Lower leg skin (tissue), 4 donors: ENCODE results near the gene SRMS. TPM values are rescaled to one million over a fixed set of nuclear protein-coding genes. Genes with fewer than 3 reads are reported as not detected.

Source experiments
- DNase-seq, 2 donors: peaks; one replicate each; pipeline ENCODE4 v3.0.0-alpha.2; 2019; ENCODE audit warnings: low spot score in 2 of 2
- H3K4me3 ChIP-seq: fragments of 200-600 bp; sonication (generic); 2 replicates; pipeline ENCODE4 v1.5.1; 2017; ENCODE audit warnings: mild to moderate bottlenecking, low read depth; ENCODE audit not compliant: poor library complexity, severe bottlenecking
- CTCF ChIP-seq, 3 donors: fragments of 450-650 bp; IDR thresholded peaks; one replicate each; pipeline ENCODE4 v1.5.1; 2016; ENCODE audit warnings: antibody characterized with exemption in 3 of 3, mild to moderate bottlenecking in 3 of 3, moderate library complexity in 2 of 3
- POLR2A ChIP-seq, 2 donors: fragments of 450-650 bp; IDR thresholded peaks; one replicate each; pipeline ENCODE4 v1.6.1; 2016 to 2017; ENCODE audit warnings: antibody characterized with exemption in 2 of 2, mild to moderate bottlenecking in 1 of 2, moderate library complexity in 1 of 2
- WGBS, 2 donors: methylation state at CpG; one replicate each; pipeline ENCODE4 v1.1.5; 2018; 5-methylcytosine and 5-hydroxymethylcytosine counted together
- intact Hi-C: fragments of 100-400 bp; cut with DNase I; formaldehyde crosslinking; loops from one replicate; pipeline ENCODE4 v1.15.0; 2023; ENCODE audit warnings: low total_unique reads
- total RNA-seq, 4 donors: library from RNA; depleted of rRNA; stranded (reverse); fragments of >200 nt; gene quantifications; one replicate each; pipeline ENCODE4 v1.1.0, GENCODE V29; 2016

The SRMS gene
- total RNA-seq, 4 donors from 2014 or later: 0.16 to 0.59 (median 0.37) TPM; not detected in 1

- WGBS, 2 donors: 57 to 58% methylated on average over 3 of the region's 3 CpGs
- no peak overlapping the region for H3K4me3 ChIP-seq
- intact Hi-C loops: no loop called here
- no peak for DNase-seq
- no peak for TF ChIP-seq CTCF (IDR thresholded peaks at IDR 0.05)
These were observed 22.4 kb downstream of the SRMS start for GRCh38 chr20:63525185-63525584.

GRCh38 chr20:63522981-63523611, 24.5 kb downstream of the SRMS start:
- 84 to 90% methylated on average over 7 to 10 of the region's 11 CpGs for WGBS, 2 donors
- no peak overlapping the region for H3K4me3 ChIP-seq
- no peak for DNase-seq
- TF ChIP-seq CTCF (IDR thresholded peaks at IDR 0.05) (no peak), POLR2A (IDR thresholded peaks at IDR 0.05) (no peak)
- intact Hi-C loops: no loop called here

GRCh38 chr20:63522091-63522868, 25.3 kb downstream of the SRMS start:
- intact Hi-C loops: no loop called here
- DNase-seq: no peak
- 77 to 93% methylated on average over 3 to 8 of the region's 13 CpGs for WGBS, 2 donors
- no peak overlapping the region for H3K4me3 ChIP-seq
- TF ChIP-seq POLR2A (IDR thresholded peaks at IDR 0.05): no peak
- no peak for TF ChIP-seq CTCF (IDR thresholded peaks at IDR 0.05)

- intact Hi-C loops: no loop called here
- DNase-seq: no peak
- H3K4me3 ChIP-seq: peak overlapping the region; percentile 78
- no peak for TF ChIP-seq CTCF (IDR thresholded peaks at IDR 0.05)
- no peak for TF ChIP-seq POLR2A (IDR thresholded peaks at IDR 0.05)
- WGBS, 2 donors: 26 to 33% methylated on average over 15 to 19 of the region's 23 CpGs
These were observed 25.9 kb downstream of the SRMS start for GRCh38 chr20:63521602-63522001.

GRCh38 chr20:63520934-63521601, 26.5 kb downstream of the SRMS start:
- peak overlapping the region; percentile 78 for H3K4me3 ChIP-seq
- intact Hi-C loops: no loop called here
- TF ChIP-seq POLR2A (IDR thresholded peaks at IDR 0.05) (no peak), CTCF (IDR thresholded peaks at IDR 0.05) (no peak)
- 2% methylated on average over 11 to 22 of the region's 68 CpGs for WGBS, 2 donors
- DNase-seq: peak; percentile 74 to 95
